GM21367 (cell line): ENCODE measurements around the gene ABLIM2.

ENCODE experiments used
- ATAC-seq: cut with Tn5 transposase; IDR thresholded peaks from one replicate; pipeline ENCODE4 v1.9.1; 2021; ENCODE audit not compliant: unreplicated experiment

The ABLIM2 gene

DNA sequence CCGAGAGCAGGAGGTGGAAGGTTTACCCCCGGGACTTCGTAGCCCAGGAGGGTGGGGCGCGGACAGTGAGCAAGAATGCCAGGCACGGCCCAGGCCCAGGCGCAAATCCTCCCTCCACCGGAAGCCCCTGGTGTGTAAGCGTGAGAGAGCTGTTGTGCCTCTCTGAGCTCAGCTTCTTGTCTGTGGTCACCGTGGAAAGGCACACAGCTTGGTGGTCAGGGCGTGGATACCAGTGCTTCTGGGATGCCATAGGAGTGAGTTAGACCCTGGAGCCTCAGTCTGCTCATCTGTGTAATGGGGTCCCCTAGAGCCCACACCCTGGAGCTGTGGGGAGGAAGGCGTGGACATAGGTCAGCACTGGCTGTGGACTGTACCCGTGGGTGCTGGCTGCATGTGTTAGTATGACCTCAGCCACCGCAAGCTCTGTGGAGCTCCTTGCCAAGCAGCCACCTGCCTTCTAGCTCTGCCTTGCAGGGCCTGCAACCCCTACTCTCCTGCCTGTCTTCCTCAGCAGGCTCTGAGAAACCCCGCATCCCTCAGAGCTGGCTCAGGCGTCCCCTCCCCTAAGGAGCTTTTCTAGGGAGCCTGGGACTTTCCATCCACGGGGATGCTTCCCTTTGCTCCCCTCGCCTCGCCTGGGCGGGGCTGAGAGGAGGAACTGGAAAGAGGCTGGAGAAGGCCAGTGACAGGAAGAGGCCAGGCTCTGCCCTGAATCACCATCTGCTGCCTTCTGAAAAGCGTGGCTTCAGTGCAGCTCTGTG, 190.9 kb downstream of the ABLIM2 start:
- ATAC-seq: no peak

DNA sequence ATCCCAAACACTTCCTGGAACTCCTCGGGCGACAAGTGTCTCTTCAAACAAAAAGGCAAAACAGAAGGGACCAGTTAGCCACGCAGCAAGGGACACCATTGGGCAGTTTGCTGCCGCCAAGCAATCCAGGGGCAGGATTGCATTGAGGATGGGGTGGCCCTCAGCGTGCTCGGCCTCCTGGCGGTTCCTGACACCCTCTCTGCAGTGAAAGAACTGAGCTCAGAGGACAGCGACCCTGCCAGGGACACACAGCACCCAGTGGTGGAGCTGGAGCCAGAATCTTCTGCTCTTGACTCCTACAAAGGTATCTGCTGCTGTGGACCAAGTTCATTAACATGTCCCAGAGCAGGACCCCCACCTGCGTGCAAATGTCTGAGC, 191.6 kb downstream of the ABLIM2 start:
- no peak for ATAC-seq

DNA sequence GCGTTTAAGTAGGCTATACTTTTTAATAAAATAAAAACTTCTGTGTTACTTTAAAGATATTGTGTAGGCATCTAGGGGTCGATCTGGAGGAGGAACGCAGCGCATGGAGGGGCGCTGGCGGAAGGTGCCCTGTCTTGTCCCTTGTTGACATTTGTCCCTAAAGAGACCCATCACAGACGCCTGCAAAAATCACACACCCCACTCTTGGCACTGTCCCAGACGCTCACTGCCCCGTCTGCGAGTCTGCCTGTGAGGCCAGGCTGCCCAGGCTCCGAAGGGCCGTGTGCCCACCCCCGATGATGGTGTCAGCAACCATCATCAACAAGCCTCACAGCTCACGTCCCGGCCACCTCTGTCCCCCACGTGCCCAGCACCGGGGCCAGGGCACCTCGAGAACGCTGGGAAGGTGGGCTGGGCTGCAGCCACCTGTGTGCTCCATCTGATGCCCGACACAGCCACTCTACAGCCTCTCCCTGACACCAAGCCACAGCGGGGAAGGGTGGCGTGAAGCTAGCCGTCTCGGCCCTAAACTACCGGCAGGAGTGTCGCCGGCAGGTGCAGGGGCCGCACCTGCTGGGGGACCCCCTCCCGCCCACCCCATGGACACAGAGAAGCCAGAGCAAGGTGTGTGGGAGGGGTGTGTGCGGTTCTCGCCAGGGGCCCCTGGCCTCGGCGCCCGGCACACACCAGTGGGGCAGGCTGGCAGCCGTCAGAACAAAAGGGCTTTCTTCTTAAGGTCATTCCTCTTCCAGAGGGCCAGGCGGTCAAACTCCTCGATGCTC, 192.1 kb downstream of the ABLIM2 start:
- no peak for ATAC-seq

DNA sequence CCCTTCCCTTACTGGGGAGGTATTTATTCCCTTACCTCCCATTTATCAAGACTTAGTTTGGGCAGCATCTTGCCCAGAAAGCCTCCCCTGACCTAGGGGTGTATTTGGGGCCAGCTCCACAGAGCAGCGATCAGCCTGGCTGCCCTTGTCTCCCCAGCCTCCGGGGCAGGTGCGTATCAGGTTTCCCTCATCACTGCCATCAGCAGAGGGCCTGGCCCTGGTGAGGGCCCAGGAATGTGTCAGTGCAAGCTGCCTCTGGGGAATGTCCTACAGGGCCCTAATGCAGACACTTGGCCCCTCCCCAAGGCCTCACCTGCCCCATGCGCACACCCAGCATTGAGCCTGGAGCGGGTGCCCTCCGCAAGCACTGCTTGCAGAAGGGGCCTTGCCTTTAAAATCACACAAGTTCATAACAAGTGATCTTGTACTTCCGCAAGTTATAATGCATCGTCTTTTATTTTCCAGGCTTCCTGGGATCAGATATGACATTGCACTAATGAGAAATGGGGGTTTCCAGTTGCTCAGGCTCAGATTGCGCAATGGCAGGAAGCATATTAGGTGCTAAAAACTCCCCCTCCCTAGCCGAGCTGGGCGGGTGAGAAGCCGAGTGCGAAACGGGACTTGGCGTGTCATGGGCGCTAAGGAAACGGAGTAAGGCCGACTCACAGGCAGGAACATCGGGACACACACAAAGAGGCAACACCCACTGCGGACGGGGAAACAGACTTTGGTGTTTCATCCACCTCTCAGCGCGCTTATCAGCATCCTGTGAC, 193.5 kb downstream of the ABLIM2 start:
- ATAC-seq: no peak

DNA sequence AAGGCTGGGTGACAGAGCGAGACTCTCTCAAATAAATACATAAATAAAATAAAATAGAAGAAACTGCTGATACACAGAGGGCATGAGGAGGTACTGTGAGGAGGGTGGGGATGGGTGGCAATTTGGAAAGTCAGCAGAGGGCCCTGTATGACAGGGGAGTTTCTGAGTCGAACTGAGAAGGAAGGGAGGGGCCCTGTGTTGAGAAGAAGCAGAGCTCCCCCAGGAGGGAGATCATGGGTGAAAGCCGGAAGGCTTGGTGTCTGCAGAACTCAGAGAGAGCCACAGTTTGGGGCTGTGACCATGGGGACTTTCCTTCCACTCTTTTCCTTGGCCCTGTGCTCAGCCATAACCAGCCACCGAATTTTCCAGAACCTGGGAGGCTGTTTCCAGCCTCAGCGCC, 194.2 kb downstream of the ABLIM2 start:
- ATAC-seq: no peak

DNA sequence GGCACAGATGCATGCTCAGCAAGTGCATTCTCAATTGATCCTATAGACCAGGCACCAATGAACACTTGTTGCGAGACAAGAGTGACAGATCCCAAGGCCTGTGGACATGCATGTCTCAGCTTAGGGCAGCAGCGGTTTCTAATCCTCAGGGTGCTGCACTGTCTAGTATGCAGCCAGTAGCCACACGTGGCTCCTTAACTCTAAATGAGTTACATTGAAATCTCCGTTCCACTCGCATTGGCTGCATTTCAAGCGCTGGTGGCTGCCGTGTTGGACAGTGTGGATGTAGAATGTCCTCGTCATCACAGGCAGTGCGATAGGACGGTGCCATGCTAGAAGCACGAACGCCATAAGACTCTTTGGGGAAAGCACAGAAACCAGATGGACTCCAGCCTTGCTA, 194.9 kb downstream of the ABLIM2 start:
- no peak for ATAC-seq

DNA sequence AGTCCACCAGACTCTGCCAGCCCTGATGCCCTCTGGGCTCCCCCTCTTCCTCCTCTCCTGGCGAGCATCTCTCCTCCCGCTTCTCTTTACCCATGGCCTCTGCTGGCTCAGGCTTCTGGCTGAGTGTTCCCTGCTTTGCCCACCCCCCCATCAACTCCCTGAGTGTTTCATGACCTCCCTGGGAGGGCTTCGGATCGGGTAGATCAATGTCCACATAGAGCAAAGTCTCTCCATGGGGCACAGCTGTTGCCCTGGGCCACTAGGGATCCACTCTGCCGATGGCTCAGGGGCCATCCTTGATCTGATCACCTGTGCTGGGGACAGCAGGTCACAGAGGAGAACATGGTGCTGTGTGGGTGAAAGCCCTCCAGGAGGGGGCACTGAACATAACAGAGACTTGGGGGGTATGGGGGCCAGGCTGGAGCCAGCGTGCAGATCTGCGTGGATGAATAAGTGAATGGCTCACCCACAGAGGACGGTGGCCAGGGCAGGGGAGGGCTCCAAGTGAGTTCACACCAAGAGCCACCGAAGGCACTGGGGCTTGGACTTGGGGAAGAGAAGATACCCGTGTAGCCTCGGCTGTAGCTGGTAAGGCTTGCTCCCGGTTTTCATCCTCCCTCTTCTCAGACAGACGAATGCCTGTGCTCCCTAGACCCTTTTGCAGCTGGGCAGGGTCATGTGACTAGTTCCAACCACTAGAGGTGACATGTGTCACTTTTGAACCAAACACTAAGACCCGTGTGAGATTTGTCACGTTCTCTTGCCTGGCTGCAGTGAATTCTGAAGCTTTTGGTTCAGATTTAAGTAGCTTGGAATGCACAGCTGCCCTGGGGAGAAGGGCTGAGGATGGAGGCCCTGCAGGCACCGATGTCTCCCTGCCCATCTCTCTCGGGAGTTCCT, 195.8 kb downstream of the ABLIM2 start:
- ATAC-seq: no peak

DNA sequence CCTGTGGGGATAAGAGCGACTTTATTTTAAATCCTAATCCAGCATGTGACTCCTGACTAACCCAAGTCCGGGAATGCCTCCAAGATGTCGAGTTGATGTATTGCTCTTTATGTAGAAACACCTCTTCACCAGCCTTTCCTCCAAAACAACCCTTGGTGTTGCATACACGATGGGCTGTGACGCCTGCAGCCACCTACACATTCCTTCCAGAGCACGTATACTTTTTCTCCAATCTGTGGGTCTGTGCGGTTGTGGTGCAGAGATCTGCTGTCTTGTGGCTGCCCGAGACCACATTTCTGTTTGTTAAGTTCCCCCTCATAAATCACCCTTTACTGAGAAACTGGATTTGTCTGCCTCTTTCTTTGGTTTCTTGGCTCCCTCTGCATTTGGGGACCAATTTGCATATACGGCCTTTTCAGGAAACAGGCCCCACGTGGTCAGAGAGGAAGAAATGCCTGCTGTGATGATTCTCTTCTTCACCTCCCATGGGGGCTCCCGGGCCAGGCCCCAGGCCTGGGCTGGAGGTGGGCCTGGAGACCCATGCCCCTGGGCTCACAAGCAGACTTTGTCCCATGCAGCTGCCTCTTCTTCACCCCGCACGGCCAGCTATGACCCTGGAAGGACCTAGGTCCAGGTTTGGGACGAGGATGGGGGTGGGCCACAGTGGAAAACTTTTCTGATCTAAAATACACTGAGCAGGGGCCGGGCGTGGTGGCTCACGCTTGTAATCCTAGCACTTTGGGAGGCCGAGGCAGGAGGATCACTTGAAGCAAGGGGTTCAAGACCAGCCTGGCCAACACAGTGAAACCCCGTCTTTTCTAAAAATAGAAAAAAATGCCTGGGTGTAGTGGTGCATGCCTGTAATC, 197.6 kb downstream of the ABLIM2 start:
- ATAC-seq: peak; percentile 56

DNA sequence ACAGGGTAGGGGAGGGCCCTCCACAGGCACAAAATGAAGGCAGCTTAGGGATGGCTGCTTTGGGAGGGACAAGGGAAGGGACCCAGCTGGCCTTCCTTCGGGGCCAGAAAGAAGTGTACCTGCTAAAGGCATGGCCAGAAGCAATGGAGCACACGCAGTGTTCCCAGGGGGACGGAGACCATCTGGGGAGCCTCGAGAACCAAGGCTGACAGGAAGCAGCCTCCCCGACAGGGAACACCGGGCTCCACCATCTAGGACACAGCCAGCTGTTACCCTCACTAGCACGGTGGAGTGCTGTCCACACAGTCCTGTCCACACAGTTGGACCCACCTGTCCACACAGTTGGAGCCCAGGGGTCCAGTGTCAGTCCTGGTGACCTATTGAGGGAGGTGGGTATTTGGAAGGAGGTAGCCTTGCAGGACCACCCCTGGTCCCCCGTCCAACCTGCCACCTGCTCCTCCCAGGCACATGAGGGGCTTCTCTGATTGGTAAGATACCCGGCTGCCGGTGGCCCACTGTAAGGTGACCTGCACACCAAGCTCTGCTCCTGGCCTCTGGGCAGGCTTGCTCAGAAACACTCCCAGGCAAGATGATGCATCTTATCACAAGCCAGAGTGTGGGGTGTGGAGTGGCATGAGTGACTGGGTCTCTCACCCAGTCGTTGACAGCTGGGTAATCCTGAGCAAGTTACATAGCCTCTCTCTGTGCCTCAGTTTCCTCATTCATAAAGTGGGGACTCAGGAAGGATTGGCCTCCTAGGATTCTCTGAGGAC, 198.4 kb downstream of the ABLIM2 start:
- ATAC-seq: no peak

DNA sequence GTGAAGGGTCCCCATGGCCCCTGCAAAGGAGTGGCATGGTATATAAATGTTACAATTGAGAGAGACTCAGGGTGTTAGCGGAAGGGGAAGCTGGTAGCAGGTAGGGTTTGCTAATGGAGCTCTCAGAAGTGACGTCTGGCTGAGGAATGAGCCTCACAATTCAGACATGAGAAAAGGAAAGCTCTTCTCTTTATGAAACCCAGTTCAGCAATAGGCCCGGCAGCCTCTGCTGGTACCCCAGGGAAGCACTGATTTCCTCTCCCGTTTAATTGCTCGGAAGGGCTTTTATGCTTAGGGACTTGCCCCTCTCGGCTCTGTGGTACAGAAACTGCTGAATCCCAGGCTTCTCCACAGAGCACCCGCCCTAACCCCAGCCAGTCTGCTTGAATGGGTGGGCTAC, 199.5 kb downstream of the ABLIM2 start:
- no peak for ATAC-seq

DNA sequence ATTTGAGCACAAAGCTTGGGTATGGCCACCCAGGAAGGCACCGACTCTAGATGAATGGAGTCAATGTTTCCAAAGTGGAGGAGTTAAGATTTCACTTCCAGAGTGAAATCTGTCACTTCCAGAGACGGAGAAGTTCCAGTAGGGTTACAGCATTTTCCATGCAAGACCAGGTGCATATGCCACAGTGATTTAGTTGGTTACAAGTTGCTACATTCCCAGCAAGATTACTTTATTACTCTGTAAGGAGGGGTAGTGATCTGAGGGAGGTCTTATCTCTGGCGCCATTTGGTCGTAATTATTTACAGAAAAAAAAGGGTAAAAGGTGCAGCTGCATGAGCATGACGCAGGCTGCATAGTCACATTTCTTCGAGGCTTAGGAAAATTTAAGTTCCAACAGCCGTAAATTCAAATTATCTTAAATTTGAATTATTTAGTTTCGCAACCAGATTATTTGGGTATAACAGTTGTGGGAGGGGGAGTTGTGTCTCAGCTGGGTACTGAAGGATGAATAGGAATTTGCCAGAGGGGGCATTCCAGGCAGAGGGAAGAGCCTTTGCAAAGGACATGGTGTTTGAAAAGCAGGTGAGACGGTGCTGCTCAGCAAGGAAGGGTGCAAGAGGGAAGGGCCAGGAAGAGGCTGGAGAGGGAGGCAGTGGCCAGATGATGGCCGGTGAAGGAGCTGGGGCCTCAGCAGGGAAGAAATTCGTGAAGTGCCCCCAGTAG, 201.5 kb downstream of the ABLIM2 start:
- no peak for ATAC-seq

DNA sequence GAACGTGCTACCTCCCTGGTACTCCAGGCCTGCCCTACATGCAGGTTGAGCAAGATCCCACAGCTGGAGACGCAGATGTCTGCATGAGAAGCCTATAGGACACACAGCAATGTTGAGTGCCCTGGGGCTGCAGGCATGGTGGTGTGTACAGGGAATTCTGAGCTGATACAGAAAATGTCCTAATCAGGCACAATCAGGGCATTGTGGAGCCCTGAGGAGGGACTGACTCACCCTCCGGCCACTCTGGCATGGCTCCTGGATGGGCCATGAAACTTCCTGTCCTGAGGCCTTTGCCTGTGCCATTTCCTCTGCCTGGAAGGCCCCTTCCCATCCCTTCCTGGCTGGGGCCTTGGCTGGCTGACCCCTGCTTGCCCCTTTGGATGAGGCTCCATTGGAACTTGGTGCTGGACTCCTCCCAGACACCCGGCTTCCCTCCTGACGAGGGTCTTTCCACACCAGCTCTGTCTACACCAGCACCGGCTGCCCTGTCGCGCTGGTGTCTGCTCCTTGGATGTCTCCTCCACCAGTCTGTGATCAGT, 202.3 kb downstream of the ABLIM2 start:
- ATAC-seq: no peak

DNA sequence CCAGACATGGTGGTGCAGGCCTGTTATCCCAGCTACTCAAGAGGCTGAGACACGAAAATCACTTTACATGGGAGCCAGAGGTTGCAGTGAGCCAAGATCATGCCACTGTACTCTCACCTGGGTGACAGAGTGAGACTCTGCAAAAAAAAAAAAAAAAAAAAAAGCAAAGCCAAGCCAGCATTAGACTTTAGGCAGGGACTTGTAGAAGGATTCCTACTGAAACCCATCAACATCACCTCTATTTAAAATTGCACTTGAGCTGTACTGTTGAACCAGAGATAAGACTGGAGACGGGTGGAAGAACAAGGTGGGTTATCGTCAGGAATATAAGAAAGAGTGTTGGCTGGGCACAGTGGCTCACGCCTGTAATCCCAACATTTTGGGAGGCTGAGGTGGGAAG, 203.2 kb downstream of the ABLIM2 start:
- no peak for ATAC-seq

DNA sequence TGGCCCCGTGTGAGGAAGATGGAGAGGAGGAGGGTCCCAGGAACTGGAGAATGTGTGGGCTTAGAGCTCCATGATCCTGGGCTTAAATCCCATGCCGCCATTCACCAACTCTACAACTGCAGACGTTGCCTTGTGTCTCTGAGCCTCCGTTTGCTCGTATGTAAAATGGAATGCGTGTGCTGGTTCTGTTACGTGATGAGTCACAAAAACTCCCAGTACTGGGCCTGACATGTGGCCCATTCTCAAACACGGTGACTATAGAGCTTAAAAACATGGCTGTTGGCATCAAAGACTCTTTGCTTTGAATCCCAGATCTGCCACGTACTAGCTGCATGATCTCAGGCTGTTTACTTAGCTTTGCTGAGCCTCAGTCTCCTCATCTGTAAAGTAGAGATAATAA, 206.0 kb downstream of the ABLIM2 start:
- no peak for ATAC-seq

DNA sequence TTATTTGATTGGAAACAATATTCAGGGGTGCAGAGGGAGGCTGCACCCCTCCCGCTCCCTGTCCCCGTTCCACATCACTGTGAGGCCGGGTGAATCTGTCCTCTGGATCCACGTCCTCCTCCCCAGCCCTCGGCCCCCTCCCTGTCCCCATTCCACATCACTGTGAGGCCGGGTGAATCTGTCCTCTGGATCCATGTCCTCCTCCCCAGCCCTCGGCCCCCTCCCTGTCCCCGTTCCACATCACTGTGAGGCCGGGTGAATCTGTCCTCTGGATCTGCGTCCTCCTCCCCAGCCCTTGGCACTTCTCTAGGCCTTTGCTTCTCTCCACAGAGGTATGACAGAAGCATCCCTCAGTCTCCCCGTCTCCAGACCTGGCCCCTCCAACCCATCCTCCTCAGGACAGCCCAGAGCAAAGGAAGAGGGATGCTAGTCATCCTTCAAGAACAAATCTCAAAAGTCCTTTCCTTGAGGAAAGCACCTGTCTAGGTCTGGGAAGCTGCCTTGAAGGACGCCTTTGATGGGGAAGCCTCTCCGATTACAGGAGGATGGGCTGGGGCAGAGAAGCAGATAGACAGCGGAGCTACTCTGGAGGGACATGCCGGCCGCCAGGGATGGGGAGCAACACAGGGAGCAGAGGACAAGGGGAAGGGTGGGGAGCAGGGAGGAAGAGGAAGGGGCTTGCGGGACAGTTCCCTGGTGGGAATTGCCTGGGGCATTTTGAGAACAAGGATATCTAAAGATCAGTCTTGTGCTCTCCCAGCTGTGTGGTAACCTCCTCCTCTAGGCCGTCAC, 208.1 kb downstream of the ABLIM2 start:
- no peak for ATAC-seq

DNA sequence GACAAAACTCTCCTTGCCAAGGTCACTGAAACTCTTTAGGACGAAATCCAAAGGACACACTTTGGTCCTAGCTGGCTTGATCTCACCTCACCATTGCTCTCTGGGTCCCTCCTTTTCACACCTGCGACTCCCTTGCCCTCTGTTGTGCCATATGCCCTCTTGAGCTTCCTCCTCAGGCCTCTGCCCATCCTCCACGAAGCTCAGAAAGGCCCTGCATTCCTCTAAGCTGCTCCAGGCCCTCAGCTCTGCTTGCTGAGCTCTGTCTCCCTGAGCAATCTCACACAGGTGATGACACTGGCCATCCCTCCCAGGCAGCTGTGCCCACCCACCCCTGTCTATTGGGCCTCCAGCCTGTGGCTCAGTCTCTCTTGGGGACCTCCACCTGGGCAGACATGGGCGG, 208.9 kb downstream of the ABLIM2 start:
- no peak for ATAC-seq

DNA sequence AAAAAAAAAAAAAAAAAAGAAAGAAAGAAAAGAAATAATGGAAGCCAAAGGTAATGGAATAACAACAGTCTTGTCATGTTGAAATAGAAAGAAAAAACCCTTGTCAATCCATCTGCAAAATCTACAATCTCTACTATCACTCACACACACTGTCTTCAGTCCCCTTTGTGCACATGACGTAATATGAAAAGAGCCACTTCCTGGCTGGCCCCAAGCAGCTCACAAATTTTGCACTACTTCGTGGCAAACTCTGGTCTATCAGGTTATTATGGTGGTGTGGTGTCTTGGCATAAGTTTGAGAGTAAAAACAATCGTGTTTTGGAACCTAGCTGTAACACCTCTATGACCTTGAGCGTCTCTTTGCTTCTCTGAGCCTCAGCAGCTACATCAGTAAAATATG, 210.7 kb downstream of the ABLIM2 start:
- no peak for ATAC-seq
